B cell (primary cell): ENCODE data around the gene TMEM131L.

ENCODE experiments used
- CTCF ChIP-seq: fragments of 200-600 bp; IDR thresholded peaks from one replicate; pipeline ENCODE4 v1.8.0; 2022; ENCODE audit warnings: antibody characterized with exemption, mild to moderate bottlenecking
- EZH2 ChIP-seq: IDR thresholded peaks from 2 replicates; pipeline ENCODE4 v1.6.1; 2012; ENCODE audit warnings: borderline replicate concordance, low read depth, mild to moderate bottlenecking, moderate library complexity, low read length; ENCODE audit not compliant: insufficient read depth, poor library complexity, severe bottlenecking

- TF ChIP-seq CTCF (no peak), EZH2 (no peak)
These were observed 1.0 kb upstream of the TMEM131L start for GRCh38 chr4:153465140-153465539.
